Germinal center (tissue), 1 donor: Measurements from ENCODE around the gene PALD1.
A peak's percentile ranks its signal among the peaks of the same experiment; 100 is the strongest.

Source experiments
- DNase-seq: peaks from one replicate; pipeline ENCODE4 v3.0.0; 2012; ENCODE audit warnings: mixed read lengths, low spot score

The PALD1 gene

GRCh38 chr10:70478191-70479164, at the start of gene PALD1:
PALD1 (plus strand) TSS chr10:70478767; CDS start chr10:70525952, 47,185 bp downstream.
- peak; percentile 78 for DNase-seq

- no peak for DNase-seq
Measured at GRCh38 chr10:70430493-70431445, 47.8 kb upstream of the PALD1 start.

- DNase-seq: no peak
Measured at GRCh38 chr10:70432101-70432500, 46.5 kb upstream of the PALD1 start.

GRCh38 chr10:70432561-70433263, 45.9 kb upstream of the PALD1 start:
- no peak for DNase-seq

- no peak for DNase-seq
Measured at GRCh38 chr10:70433581-70434280, 44.8 kb upstream of the PALD1 start.

GRCh38 chr10:70435241-70436085, 43.1 kb upstream of the PALD1 start:
- no peak for DNase-seq

GRCh38 chr10:70437721-70438120, 40.8 kb upstream of the PALD1 start:
- DNase-seq: no peak

GRCh38 chr10:70440296-70441160, 38.0 kb upstream of the PALD1 start:
- DNase-seq: no peak

GRCh38 chr10:70441161-70441894, 37.2 kb upstream of the PALD1 start, which contains the start of gene NODAL:
NODAL (minus strand) TSS chr10:70441681; CDS start chr10:70441667, 14 bp downstream.
- no peak for DNase-seq

- no peak for DNase-seq
Measured at GRCh38 chr10:70441895-70442309, 36.7 kb upstream of the PALD1 start.

GRCh38 chr10:70442332-70442988, 36.1 kb upstream of the PALD1 start:
- DNase-seq: no peak

- DNase-seq: no peak
Measured at GRCh38 chr10:70444744-70445143, 33.8 kb upstream of the PALD1 start.

GRCh38 chr10:70445718-70446657, 32.6 kb upstream of the PALD1 start:
- DNase-seq: no peak

GRCh38 chr10:70448236-70448635, 30.3 kb upstream of the PALD1 start:
- no peak for DNase-seq

GRCh38 chr10:70455213-70455630, 23.3 kb upstream of the PALD1 start:
- DNase-seq: no peak

GRCh38 chr10:70456164-70456563, 22.4 kb upstream of the PALD1 start:
- no peak for DNase-seq
